Loucy (cell line): ENCODE results near the gene NCOR1.

ENCODE experiments used
- EZH2phosphoT487 ChIP-seq: fragments of 200-600 bp; IDR thresholded peaks from 2 replicates; pipeline ENCODE4 v1.6.1; 2018; ENCODE audit warnings: antibody characterized with exemption, mild to moderate bottlenecking, moderate library complexity, borderline replicate concordance
- TF ChIP-seq, protein P1 (sequence below): fragments of 200-600 bp; sonication (generic); conservative IDR thresholded peaks from 2 replicates; pipeline ENCODE4 v1.5.1; 2014; ENCODE audit warnings: mild to moderate bottlenecking, antibody characterized with exemption, low read length

DNA sequence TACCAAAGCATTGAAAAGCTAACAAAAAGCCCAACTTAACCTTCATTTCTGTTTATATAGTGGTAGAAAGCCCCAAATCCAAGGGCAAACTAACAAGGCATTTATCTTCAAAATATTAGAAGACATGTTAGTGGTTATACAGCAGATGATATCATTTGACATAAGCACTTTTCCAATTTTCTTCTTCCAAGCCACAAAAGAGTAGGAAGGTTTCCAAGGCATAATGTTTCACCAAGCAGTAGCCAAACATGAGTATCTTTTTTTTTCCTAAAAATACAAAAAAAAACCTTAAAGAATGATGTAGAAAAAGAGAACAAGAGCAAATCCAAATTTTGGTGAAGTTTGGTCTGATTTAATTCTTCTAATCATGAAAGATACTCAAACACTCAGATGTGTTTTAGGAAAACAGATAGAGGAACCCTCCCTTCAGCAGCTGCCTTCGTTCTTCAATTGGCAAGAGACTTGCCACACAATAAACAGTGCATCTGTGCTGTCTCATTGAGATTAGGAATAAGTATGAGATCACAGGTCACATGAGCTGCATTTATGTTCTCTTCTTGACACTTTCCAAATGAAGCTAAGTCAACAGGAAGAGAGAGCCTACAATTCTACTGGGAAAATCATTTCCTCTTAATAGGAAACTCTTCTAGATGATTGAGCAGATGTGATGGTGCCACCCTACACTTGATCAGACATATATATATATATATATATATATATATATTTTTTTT is 109.0 kb downstream of the NCOR1 start:
- TF ChIP-seq, protein P1, sequence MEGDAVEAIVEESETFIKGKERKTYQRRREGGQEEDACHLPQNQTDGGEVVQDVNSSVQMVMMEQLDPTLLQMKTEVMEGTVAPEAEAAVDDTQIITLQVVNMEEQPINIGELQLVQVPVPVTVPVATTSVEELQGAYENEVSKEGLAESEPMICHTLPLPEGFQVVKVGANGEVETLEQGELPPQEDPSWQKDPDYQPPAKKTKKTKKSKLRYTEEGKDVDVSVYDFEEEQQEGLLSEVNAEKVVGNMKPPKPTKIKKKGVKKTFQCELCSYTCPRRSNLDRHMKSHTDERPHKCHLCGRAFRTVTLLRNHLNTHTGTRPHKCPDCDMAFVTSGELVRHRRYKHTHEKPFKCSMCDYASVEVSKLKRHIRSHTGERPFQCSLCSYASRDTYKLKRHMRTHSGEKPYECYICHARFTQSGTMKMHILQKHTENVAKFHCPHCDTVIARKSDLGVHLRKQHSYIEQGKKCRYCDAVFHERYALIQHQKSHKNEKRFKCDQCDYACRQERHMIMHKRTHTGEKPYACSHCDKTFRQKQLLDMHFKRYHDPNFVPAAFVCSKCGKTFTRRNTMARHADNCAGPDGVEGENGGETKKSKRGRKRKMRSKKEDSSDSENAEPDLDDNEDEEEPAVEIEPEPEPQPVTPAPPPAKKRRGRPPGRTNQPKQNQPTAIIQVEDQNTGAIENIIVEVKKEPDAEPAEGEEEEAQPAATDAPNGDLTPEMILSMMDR = no peak
- TF ChIP-seq EZH2phosphoT487 = no peak
